A172 (cell line): ENCODE data around the gene LRRC14B. TPM values are rescaled to one million over a fixed set of nuclear protein-coding genes. Genes with fewer than 3 reads are reported as not detected.
"Not testable (repeated sequence)": the region's sequence is repeated elsewhere in the genome, so short reads cannot be mapped to it uniquely, and the experiment has no call there.

Experiments used
- DNase-seq: peaks from one replicate; pipeline ENCODE4 v3.0.0-alpha.2; 2015; ENCODE audit warnings: low spot score
- total RNA-seq: library from RNA; depleted of rRNA; stranded (reverse); fragments of >200 nt; shearing (Covaris generic); gene quantifications from 2 replicates; pipeline ENCODE4 v1.2.3, GENCODE V29; 2014

LRRC14B gene
- total RNA-seq, 1 experiment from 2014 or later: not detected

DNA sequence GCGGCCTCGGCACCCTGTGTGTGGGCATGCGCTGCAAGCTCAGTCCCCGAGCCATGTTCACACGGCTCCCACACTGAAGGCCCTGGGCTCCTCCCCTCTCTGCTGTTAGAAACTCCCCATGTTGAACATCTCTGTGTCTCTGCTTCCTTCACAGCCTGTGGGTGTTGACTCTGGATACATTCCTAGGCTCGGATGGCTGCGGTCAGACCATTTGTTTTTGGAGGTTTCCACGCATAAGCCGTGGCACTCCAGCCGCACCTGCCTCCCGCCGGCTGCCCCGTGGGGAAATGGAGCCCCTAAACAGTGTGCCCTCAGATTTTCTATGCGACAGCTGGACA is 31.2 kb upstream of the LRRC14B start:
- DNase-seq: peak; percentile 8

DNA sequence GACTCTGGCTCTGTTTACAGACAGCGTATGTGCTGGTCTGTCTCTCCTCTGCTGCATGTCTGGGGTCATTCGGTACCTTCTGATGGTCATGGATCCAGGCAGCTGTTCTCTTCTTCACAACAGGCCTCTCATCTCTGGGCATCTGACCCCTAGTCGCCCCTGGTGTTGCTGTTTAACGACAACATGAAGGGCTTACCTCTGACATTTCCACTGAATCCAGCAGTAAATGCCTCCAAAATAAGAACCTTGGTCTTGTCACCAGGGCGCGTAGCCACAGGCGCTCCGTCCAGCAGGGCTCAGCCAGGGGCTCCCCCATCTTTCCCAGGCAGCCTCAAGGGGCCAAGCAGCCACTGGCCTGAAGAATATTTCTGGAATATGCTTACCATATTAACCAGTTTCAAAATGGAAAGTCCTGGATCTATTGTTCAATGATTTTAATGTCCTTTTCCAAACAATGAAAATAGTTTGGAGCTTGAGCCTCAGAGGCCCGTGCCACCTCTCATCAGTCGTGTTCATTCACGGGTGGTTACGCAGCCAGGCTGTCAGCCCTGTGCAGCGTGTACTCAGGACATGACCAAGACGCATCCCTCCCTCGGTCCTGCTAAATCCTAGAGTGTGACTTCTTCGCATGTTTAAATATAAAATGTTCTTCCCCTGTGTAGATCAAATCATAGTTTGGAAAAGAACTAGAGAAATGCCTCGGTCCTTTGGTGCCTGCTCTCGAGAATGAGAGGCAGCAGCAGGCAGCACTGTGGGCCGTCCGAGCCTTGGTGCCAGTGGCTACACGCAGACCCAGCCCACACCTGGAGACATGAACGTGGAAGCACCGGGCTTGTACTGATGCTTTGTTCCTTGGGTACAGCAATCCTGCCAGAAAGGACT is 30.1 kb upstream of the LRRC14B start:
- DNase-seq: no peak

DNA sequence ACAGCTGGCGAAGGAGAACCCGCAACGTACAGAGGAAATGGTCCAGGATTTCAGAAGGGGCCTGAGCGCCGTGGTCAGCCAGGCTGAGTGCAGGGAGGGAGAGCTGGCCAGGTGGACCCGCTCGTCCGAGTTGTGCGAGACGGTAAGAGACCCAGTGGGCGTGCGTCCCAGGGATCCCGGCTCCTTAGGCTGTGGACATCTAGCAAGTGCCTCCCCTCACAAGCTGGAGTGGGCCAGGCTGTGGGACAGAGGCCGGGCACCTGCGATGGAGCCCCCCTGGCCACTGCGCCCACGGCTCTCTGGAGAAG is 29.5 kb upstream of the LRRC14B start:
- no peak for DNase-seq

DNA sequence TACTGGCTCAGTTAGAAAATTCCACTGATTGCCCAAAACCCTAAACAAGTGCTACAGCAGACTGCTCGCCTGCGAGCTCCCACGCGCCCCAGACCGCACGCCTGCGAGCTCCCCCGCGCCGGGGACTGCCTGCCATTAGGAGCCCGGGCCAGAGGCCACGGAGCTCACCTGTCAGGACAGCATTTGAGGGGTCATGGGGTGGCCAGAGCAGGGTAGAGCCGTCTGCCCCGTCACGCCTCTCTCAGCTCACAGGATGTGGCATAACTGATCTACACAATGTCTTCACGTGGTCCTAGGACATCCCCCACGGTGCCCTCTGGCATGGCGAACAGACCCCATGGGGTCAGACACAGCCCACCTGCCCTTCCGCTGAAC is 29.1 kb upstream of the LRRC14B start:
- no peak for DNase-seq

DNA sequence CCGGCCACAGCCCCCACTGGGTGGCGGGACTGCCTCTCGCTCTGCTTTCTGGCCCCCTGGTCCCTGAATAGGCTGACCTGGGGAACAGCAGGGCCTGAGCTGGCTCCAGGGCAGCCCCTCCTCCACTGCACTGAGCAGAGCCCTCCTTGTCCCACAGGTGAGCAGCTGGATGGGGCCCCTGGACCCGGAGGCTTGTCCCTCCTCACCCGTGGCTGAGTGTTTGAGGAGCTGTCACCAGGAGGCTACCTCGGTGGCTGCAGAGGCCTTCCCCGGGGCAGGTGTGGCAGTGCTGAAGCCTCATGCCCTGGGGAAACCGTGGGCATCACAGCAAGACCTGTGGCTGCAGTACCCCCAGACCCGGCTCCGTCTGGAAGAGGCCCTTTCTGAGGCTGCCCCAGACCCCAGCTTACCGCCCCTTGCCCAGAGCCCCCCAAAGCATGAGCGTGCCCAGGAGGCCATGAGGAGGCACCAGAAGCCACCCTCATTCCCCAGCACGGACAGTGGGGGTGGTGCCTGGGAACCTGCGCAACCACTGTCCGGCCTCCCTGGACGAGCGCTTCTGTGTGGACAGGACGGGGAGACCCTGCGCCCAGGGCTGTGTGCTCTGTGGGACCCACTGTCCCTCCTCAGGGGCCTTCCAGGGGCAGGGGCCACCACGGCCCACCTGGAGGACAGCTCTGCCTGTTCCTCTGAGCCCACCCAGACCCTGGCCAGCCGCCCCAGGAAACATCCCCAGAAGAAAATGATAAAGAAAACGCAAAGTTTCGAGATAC is 28.5 kb upstream of the LRRC14B start:
- DNase-seq: no peak

DNA sequence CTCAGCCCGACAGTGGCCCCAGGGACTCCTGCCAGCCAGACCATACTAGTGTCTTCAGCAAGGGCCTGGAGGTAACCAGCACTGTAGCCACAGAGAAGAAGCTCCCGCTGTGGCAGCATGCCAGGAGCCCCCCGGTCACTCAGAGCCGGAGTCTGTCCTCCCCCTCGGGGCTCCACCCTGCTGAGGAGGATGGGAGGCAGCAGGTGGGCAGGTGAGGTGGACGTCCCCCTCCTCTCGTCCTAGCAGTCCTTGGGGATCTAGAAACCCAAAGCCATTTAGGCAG is 28.0 kb upstream of the LRRC14B start:
- no peak for DNase-seq

DNA sequence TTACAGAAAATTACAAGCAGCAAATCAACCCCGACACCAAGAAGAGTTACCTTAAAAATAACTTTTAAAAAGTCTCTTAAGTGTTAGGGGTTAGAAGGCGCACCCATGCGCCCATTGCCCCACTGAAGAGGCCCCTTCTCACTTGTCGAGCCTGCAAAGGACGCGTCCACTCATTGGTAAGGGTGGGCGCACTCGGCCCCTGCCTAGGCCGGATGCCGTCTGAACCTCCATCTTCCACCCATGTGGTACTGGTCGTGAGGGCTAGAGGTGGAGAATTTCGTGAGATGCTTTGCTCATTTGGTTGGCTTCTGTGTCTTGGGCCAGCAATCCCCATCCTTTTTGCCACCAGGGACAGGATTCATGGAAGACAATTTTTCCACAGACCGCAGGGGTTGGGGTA is 27.5 kb upstream of the LRRC14B start:
- DNase-seq: no peak

DNA sequence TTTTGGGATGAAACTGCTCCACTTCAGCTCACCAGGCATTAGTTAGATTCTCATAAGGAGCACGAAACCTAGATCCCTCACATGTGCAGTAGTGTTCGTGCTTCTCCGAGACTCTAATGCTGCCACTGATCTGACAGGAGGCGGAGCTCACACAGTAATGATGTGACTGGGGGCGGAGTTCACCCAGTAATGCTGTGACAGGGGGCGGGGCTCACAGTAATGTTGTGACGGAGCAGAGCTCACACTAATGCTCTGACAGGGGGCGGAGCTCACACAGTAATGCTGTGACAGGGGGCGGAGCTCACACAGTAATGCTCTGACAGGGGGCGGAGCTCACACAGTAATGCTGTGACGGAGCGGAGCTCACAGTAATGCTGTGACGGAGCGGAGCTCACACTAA is 27.1 kb upstream of the LRRC14B start:
- peak; percentile 16 for DNase-seq

DNA sequence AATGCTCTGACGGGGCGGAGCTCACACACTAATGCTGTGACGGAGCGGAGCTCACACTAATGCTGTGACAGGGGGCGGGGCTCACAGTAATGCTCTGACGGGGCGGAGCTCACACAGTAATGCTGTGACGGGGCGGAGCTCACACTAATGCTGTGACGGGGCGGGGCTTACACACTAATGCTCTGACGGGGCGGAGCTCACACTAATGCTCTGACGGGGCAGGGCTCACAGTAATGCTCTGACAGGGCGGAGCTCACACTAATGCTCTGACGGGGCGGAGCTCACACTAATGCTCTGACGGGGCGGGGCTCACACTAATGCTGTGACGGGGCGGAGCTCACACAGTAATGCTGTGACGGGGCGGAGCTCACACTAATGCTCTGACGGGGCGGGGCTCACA is 26.5 kb upstream of the LRRC14B start:
- DNase-seq: not testable (repeated sequence)

DNA sequence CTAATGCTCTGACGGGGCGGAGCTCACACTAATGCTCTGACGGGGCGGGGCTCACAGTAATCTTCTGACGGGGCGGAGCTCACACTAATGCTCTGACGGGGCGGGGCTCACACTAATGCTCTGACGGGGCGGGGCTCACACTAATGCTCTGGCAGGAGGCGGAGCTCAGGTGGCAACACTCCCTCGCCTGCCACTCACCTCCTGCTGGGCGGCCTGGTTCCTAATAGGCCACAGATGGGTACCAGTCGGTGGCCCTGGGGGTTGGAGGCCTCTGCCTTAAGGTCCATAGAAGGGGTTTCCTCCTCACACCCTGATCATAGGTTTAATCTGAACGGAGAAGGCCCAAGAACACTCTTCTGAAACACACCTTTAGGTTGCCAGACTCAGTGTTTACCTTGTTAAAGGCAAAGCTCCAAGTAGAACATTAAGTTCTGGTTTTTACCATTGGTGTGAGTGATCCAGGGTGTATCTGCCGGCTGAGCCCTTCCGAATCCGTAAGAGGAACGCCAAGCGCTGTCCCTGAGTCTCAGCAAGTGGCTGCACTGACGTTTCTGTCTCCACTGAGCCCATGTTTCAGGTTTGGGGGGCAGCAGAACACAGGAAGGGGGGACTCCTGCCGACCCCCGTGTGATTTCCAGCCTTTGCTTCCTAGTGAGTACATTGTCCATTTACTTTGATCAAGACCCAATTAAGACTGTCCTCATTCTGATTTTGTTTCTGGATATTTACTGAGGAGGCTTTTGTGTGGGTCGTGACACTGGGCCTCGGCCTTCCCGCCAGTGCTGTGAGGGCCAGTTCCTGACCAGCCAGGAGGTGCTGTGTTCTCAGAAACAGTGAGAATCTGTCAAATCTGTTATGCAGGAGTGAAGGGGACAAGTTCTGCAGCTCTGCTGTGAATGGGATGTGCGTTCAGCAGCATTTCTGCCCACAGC is 24.6 kb upstream of the LRRC14B start:
- DNase-seq: no peak

DNA sequence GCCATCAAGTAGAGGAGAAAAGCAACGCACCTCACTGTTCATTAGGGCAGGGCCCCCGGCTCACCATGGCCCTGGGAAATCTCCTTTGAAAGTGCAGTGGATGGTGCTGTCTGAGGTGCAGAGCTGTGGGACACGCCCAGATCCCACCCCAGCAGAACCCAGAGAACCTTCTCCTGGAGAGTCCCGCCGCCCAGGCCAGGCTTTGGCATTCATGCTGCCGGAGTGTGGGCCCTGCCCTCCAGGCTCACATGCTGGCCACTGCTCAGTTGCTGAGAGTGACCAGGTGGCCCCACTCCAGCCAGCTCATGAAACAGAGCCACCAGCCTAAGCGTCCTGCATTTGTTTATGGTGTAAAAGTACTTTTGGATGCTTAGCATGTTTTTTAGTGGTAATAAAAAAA is 23.8 kb upstream of the LRRC14B start:
- no peak for DNase-seq

DNA sequence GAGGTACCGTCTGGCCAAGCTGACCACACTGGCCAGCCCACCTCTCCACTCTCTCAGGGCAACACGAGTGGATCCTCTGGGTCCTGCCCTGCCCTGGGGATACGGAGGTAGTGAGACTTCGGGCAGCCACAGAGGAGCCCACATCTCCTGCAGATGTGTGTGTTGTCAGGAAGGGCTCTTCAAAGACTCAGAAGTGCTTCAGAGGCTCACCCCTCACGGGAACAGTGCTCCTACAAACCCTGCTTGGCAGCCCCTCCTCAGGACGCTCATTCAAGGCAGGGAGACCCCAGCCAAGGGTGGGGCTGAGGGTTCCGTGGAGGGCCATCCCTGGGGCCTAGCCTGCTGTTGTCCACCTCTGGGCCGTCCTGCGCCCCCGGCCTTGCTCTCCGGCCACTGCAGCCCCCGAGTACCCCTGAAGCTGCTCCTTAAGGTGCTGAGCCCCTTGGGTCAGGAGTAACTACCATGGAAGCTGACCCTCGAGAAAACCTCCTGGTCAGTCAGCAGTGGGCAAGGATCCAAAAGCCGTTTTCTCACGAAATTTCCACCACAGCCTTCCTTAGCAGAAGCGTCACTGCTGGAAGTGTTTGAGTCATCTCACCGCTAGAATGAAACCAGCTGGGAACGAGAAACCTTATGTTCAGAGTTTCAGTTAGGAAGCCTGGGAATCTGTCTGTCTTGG is 23.2 kb upstream of the LRRC14B start:
- peak; percentile 94 for DNase-seq

DNA sequence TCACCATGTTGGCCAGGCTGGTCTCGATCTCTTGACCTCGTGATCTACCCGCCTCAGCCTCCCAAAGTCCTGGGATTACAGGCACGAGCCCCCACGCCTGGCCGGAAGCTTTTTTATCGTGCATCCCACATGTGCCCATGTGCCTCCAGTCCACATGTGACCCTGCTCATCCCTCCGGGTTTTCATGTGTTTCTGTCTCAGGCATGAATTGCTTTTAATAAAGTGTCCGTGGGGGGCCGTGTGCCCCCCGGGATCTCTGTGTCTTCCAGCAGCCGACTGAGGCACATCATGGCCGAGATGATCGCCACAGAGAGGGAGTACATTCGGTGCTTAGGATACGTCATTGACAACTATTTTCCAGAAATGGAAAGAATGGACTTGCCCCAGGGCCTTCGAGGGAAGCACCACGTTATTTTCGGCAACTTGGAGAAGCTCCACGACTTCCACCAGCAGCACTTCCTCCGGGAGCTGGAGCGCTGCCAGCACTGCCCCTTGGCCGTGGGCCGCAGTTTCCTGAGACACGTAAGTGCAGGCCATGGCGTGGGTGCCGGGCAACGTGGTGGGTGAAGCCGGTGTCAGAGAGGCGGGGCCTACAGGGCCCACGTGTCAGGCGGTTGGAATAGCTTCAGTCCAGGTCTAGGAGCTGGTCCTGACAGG is 22.1 kb upstream of the LRRC14B start:
- DNase-seq: no peak

DNA sequence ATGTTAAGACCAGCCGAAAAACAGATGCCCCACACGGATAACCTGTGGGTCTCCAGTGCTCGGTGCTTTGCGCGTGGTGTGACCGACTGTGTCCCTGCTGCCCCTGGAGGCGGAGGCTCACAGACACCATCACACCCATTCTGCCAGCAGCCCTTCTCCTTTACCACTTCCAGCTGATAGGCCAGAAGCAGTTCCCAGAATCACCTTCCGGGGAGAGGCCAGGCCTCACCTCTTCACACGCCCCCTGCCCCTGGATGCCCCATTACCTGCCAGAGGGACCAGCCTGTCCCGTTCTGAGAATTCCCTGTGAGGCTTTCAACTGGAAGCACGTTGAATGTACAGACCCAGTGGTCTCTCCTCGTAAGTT is 21.6 kb upstream of the LRRC14B start:
- DNase-seq: no peak

DNA sequence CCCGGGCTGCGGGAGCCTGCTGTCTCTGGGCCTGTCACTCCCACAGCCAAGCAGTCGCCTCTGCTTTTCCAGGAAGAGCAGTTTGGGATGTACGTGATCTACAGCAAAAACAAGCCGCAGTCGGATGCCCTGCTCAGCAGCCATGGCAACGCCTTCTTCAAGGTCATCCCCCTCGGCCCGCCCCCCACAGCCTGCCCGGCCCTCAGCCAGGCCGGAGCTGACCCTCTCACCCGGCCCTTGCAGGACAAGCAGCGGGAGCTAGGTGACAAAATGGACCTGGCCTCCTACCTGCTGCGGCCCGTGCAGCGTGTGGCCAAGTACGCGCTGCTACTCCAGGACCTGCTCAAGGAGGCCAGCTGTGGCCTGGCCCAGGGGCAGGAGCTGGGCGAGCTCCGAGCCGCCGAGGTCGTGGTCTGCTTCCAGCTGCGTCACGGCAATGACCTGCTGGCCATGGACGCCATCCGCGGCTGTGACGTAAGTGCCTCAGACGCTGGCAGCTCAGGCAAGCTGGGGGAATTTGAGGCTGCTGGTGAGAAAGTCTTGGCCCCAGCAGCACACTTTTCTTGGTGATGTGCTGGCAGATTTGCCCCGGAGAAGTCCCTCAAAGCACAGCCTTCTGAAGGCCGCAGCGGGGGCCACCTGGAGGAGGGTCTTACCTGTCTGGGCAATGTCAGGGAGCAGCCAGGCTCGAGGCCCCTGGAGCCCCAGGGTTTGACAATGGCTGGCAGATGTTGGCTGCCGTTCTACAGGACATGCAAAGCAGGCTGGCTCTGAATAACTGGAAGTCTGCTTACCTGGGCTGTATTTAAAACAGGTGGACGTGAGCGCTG is 20.1 kb upstream of the LRRC14B start:
- no peak for DNase-seq

DNA sequence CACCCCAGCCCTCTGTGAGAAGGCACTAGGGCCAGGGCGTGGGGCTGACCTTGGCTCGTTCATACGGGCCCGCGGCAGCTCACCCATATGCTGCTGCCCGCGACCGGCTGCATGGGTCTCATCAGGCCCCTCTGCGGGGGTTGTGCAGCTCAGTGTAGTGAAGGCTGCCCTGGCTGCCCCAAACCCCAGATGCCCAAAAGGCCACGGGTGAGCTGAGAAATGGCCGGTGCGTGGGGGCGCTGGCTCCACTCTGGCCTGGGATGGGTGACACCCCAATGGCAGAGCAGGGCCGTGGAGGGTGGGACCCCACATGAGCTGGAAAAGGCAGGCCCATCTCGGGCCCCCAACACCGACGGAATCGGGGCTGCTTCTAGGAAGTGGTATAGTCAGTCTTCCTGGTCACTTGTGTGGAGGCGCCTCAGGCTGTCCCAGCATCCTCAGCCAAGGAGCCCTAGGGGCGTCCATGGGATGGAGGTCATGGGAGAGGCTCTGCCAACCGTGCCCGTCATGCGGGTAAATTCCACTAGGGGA is 19.4 kb upstream of the LRRC14B start:
- no peak for DNase-seq

DNA sequence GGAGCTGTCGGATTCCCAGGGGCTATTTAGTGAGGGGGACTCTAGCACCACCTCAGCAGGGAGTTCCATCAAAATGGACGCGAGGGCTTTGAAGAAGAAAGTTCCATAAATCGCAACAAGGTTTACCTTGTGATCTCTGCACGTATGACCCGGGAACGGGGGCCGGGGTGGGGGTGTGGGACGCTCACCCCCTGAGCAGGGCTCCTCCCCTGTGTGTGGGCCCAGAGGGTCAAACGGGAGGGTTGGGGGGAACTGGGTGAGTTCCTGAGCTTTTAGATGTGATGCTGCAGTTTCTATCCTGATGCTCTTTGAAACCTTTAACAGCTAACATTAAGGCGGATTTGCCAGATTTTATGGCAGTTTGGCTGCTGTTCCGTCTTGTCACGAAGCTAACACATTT is 18.9 kb upstream of the LRRC14B start:
- no peak for DNase-seq

DNA sequence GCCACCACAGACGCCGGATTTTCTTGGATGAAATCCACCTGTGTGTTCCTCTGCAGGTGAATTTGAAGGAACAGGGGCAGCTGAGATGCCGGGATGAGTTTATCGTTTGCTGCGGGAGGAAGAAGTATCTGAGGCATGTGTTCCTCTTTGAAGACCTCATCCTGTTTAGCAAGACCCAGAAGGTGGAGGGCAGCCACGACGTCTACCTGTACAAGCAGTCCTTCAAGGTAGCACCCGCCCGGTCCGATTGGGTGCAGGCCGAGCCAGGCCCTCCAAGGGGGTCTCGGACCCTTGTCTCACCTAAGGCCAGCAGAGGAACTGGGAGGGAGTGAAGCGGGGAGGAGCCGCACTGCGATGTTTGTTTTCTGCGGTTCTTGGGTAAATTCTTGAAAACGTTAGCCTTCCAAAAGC is 18.4 kb upstream of the LRRC14B start:
- no peak for DNase-seq

DNA sequence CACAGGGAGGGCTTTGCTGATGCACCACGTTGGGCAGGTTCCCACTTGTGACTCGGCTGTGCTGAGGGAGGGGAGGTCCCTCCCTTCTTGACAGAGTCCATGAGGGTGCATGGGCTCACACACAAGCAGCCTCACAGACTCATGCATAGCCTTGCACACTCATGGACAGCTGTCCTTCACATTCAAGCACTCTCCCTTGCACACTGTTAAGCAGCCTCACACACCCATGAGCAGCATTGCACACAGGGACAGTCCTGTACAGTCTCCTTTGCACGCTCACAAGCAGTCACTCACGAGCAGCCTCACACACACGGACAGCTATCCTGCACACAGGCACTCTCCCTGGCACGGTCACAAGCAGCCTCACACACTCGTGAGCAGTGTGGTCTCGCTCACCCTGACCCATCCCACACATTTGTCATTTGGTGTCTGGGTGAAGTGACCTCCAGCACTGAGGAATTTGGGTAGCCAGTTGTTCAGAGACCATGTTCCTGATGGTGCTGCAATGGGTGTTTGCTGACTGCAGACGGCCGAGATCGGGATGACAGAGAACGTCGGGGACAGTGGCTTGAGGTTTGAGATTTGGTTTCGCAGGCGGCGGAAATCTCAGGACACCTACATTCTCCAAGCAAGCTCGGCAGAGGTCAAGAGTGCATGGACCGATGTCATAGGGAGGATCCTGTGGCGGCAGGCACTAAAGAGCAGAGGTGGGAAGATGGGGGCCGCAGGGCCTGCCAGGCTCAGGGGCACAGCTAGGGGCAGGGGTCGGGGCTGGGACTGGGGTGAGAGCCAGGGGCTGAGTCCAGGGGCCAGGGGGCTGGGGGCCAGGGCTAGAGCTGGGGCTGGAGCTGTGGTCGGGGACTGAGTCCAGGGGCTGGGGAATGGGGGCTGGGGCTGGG is 17.7 kb upstream of the LRRC14B start:
- DNase-seq: no peak

DNA sequence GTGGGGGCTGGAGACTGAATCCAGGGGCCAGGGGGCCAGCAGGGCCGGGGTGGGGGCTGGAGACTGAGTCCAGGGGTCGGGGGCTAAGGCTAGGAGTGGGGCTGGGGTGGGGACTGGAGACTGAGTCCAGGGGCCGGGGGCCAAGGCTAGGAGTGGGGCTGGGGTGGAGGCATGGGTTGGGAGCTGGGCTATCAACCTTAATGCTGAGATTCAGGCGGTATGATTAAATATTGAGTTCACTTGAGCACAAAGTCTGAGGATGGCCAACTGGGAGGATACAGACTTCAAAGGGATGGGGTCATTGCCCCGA is 17.0 kb upstream of the LRRC14B start:
- DNase-seq: no peak
